GM18951 (cell line): Measurements from ENCODE around the gene STX8.

ENCODE experiments used
- POLR2A ChIP-seq: IDR thresholded peaks from 4 replicates; pipeline ENCODE4 v1.6.1; 2011; ENCODE audit warnings: mild to moderate bottlenecking; ENCODE audit not compliant: insufficient read length, insufficient read depth; ENCODE audit errors: extremely low read depth
- in situ Hi-C: fragments of 300-500 bp; cut with MboI; formaldehyde crosslinking; loops from one replicate; pipeline ENCODE4 v1.12.0; 2022; ENCODE audit warnings: low sequenced_read_pairs, mixed read lengths, inconsistent platforms; ENCODE audit not compliant: unreplicated experiment

STX8 gene

GRCh38 chr17:9285602-9286427 is 289.8 kb downstream of the STX8 start:
- TF ChIP-seq POLR2A = no peak
- in situ Hi-C loops = no loop called here

GRCh38 chr17:9284884-9285283 is 290.7 kb downstream of the STX8 start:
- in situ Hi-C loops = no loop called here
- TF ChIP-seq POLR2A = no peak

GRCh38 chr17:9283909-9284308 is 291.7 kb downstream of the STX8 start:
- in situ Hi-C loops = no loop called here
- TF ChIP-seq POLR2A = no peak

- in situ Hi-C loops = no loop called here
- no peak for TF ChIP-seq POLR2A
Observed at GRCh38 chr17:9279893-9280292, 295.7 kb downstream of the STX8 start.

- no peak for TF ChIP-seq POLR2A
- in situ Hi-C loops = no loop called here
Observed at GRCh38 chr17:9274973-9275372, 300.6 kb downstream of the STX8 start.

GRCh38 chr17:9273428-9274391 is 301.9 kb downstream of the STX8 start:
- in situ Hi-C loops = no loop called here
- TF ChIP-seq POLR2A = no peak

- TF ChIP-seq POLR2A = no peak
- in situ Hi-C loops = no loop called here
Observed at GRCh38 chr17:9272501-9273200, 303.0 kb downstream of the STX8 start.

- in situ Hi-C loops = no loop called here
- TF ChIP-seq POLR2A = no peak
Observed at GRCh38 chr17:9271989-9272388, 303.6 kb downstream of the STX8 start.

GRCh38 chr17:9270921-9271320 is 304.7 kb downstream of the STX8 start:
- TF ChIP-seq POLR2A = no peak
- in situ Hi-C loops = no loop called here

GRCh38 chr17:9269350-9270035 is 306.1 kb downstream of the STX8 start:
- no peak for TF ChIP-seq POLR2A
- in situ Hi-C loops = no loop called here

GRCh38 chr17:9268546-9268945 is 307.1 kb downstream of the STX8 start:
- in situ Hi-C loops = no loop called here
- TF ChIP-seq POLR2A = no peak

- in situ Hi-C loops = no loop called here
- no peak for TF ChIP-seq POLR2A
Observed at GRCh38 chr17:9266697-9267117, 308.9 kb downstream of the STX8 start.
